ENCODE data around the gene GPR3.

GPR3 gene

GRCh38 chr1:27358928-27359313, 33.5 kb upstream of the GPR3 start:
- no peak for DNase-seq

GRCh38 chr1:27359822-27360158, 32.6 kb upstream of the GPR3 start:
- DNase-seq: no peak

- no peak for DNase-seq
Measured at GRCh38 chr1:27360159-27361043, 32.0 kb upstream of the GPR3 start.

- DNase-seq: no peak
Measured at GRCh38 chr1:27361044-27361402, 31.4 kb upstream of the GPR3 start.

- DNase-seq: no peak
Measured at GRCh38 chr1:27361553-27361952, 30.9 kb upstream of the GPR3 start.

DNA sequence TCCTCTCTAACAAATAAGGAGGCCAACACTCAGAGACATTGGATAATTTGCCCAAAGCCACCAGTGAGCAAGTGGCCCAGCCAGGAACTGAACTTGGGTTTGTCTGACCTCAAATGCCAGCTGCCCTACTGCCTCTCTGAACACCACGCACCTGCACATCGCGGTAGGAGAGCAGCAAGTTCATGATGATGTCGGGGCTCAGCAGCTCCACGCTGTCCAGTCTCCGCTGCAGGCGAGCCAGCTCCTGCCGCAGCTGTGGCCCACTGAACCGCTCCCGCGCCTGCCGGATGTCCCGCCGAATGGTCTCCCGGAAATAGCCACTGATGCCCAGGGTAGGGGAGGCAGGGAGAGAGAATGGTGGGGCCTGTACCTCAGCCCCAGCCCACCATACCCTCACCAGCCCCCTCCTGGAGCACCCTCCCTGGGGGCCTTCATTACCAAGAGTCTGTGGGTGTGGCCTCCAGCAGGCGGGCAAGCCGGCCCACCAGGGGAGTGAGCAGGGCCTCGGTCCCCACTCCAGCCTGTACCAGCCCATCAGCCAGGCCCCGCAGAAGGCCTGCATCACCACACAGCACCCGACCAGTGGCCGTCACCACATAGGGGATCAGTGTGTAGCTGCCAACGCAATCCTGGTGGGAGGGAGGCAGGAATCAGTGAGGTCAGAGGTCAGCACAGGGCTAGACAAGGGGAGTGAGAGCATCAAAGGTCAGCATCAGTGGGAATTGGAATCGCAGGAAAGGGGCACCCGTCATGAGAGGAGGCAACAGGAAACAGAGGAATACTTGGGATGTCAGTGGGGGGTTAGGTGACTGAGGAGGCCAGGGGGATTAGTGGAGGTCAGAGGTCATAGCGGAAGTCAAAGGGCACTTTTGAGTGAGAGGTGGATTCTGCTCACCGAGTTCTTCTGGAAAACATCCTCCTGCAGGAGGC, 28.4 kb upstream of the GPR3 start:
- DNase-seq: no peak

- DNase-seq: no peak
Measured at GRCh38 chr1:27364696-27365371, 27.6 kb upstream of the GPR3 start.

- DNase-seq: peak; percentile 72 to 86
Measured at GRCh38 chr1:27365372-27366112, 26.9 kb upstream of the GPR3 start.

DNA sequence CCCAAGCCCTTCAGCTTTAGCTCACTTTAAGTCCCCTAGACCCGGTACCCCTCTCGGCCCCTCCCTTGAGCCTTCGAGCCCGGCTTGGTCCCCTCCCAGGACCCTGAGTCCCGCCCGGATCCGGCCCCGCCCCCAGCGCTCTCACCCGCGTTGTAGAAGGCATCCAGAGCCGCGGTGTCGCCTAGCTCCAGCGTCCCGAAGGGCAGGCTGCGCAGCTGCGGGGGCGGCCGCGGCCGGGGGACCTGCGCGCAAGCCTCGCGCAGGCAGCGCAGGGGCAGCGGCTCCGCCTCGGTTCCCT, 26.4 kb upstream of the GPR3 start:
- peak; percentile 72 to 80 for DNase-seq

GRCh38 chr1:27366411-27367159, 25.8 kb upstream of the GPR3 start, which contains the start of gene MAP3K6:
TSS of gene MAP3K6 (minus strand) at chr1:27366961. CDS start at chr1:27366597, 364 bp downstream.
- peak; percentile 41 to 71 for DNase-seq

DNA sequence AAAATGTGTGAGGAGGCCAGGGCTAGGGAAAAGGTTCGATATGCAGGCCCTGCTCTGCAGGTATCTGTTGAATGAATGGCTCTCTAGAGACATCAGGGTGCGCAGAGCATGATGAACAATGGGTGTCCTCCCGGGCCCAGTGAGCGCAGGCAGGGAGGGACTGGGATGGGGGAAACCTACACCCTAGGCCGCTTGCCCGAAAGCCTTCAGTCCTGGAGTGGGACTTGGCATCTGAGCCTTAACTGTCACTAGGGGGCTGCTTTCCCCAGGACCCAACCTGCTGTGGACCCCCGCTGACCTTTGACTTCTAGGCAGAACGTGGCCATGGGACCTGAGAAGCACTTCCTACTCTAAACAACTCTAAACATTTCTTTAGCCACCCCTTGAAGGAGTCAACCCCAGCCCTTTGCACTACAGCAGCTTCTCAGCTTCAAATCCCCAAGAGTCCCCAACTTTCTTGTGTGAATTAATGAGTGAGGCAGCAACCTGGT, 25.2 kb upstream of the GPR3 start:
- DNase-seq: no peak

GRCh38 chr1:27368869-27369582, 23.4 kb upstream of the GPR3 start:
- peak in 1 of 2 experiments; percentile 13 for DNase-seq

- DNase-seq: no peak
Measured at GRCh38 chr1:27372022-27372807, 20.2 kb upstream of the GPR3 start.

DNA sequence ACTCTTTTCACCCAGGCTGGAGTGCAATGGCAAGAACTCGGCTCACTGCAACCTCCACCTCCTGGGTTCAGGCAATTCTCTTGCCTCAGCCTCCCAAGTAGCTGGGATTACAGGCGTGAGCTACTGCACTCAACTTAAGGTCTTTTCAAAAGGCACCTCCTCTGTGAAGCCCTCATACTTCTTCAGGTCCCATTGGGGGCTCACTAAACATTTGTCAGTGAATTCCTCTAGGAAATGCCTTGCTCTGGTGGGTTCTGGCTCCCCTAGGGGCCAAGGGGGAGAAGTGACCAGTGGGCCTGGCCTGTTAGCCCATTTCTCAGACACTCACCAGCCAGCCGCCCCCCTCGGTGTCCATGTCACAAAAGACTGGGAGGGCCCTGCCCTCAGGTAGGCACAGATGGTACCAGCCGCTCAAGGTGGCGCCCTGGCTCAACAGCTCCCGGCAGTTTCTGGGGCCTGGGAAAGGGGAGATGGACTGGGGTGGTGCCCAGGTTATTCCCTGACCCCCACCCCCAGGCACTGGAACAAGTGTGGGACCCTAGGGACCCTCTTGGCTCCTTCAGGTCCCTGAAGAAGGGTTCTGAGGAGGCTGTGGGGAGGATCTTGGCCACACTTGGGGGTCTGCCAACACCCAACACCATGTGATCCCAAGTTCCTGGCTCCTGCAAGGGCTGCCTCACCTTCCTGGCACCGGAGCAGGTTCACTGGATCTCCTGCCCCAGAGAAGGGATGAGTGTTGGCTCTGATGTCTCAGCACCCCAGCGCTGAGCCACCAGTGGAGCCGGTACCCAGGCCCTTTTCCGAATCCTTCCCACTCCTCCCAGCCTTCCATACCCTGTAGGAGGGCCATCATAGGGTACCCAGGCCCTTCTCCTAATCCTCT, 19.4 kb upstream of the GPR3 start:
- DNase-seq: no peak

DNA sequence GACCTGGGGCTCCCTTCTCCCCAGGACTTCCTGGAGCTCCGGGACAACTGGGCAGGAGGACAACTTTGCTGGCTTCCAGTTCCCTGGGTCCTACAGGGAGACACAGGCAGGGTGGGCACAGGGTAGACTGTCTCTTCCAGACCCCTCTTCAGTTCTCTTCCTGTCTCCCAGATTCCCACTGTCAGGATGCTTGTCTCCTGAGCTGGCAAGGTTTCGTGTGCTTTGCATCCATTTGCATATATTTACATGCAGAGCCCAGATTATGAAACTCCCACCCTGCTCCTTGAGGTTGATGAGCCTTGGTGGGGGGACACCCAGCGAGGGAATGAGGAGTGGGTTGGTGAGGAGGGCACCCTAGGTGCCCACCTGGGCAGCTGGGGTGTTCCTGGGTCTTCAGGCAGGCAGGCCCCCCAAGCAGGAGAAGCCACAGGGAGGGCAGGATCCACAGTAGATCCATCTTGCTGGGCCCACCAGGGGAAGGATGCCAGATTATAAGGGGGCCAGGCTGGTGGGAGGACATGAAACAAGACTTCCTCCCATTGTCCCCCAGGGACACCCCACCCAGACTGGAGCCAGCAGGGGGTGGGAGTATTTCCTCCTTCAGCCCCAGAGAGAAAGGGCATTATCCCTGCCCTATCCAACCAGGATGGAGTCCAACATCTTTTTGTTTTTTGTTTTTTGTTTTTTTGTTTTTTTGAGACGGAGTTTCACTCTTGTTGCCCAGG, 17.9 kb upstream of the GPR3 start, which contains the start of gene FCN3:
Gene FCN3, minus strand, starts transcription at position 463 of the 725 bp plus-strand sequence. Its CDS starts 6 bp downstream, at position 457.
- no peak for DNase-seq

GRCh38 chr1:27377760-27378495, 14.5 kb upstream of the GPR3 start:
- no peak for DNase-seq

DNA sequence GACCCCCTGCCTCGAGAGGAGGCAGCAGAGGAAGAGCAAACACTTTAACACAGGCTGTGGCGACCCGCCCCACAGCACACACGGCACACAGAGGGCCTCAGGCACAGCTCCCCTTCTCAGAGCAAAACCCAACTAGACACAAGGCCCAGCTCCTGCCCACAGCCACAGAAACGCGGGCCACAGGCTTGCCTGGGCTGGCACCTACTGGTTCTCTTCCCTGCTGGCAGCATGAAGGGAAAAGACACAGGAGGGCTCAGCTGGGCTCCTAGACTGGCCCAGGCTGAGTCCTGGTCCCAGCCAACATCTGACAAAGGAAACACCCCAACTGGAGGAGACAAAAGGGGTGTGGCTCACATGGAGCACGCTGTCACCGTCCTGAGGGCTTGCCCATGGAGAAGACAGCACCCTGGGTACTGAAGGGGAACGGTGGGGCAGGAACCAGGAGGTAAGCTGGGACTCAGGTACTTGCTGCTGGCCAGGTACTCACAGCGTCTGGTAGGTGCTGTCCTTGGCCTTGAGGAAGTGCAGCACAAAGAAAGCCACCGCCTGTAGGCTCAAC, 12.8 kb upstream of the GPR3 start:
- no peak for DNase-seq

Data from SW 1271 (cell line).